Neuronal stem cell (in vitro differentiated cells): ENCODE data around the gene GFPT2.
A peak's percentile ranks its signal among the peaks of the same experiment; 100 is the strongest.

Experiments
- DNase-seq: peaks from one replicate; pipeline ENCODE4 v3.0.0-alpha.2; 2013; ENCODE audit warnings: low spot score
- H2AFZ ChIP-seq: one replicate; pipeline ENCODE4 v1.6.1; 2013; ENCODE audit warnings: mild to moderate bottlenecking, low read length, inconsistent platforms
- H2AK5ac ChIP-seq: 2 replicates; pipeline ENCODE4 v1.6.1; 2013; ENCODE audit warnings: low read depth, mild to moderate bottlenecking, inconsistent platforms, low read length, moderate library complexity, mixed read lengths
- H2BK120ac ChIP-seq: 2 replicates; pipeline ENCODE4 v1.6.1; 2013; ENCODE audit warnings: low read depth, mild to moderate bottlenecking, inconsistent platforms, low read length, moderate library complexity, mixed read lengths
- H2BK12ac ChIP-seq: one replicate; pipeline ENCODE4 v1.6.1; 2013; ENCODE audit warnings: low read length, inconsistent platforms
- H2BK15ac ChIP-seq: 2 replicates; pipeline ENCODE4 v1.6.1; 2013; ENCODE audit warnings: mild to moderate bottlenecking, low read length, inconsistent platforms, mixed read lengths
- H2BK5ac ChIP-seq: one replicate; pipeline ENCODE4 v1.6.1; 2013; ENCODE audit warnings: inconsistent platforms, mild to moderate bottlenecking, low read length, moderate library complexity
- H3K14ac ChIP-seq: one replicate; pipeline ENCODE4 v1.6.1; 2013; ENCODE audit warnings: low read length, inconsistent platforms
- H3K18ac ChIP-seq: 2 replicates; pipeline ENCODE4 v1.6.1; 2013; ENCODE audit warnings: low read length, inconsistent platforms
- H3K23ac ChIP-seq: 2 replicates; pipeline ENCODE4 v1.6.1; 2013; ENCODE audit warnings: low read depth, mild to moderate bottlenecking, mixed read lengths, low read length, inconsistent platforms; ENCODE audit not compliant: poor library complexity
- H3K27ac ChIP-seq: replicated peaks from 3 replicates; pipeline ENCODE4 v1.5.1; 2013; ENCODE audit warnings: low read length, inconsistent platforms
- H3K27me3 ChIP-seq, 3 experiments: 2 replicates each; pipeline ENCODE4 v1.6.1; 2013; ENCODE audit warnings: low read length in 3 of 3, mild to moderate bottlenecking in 2 of 3, inconsistent platforms in 1 of 3, low read depth in 1 of 3, mixed read lengths in 1 of 3, moderate library complexity in 1 of 3; ENCODE audit not compliant: control insufficient read depth in 3 of 3, insufficient read depth in 3 of 3
- H3K36me3 ChIP-seq, 2 donors: replicated peaks in 1 of 2; 2 replicates each; pipeline ENCODE4 v1.6.1; 2013; ENCODE audit warnings: low read length in 2 of 2; ENCODE audit not compliant: control insufficient read depth in 2 of 2, insufficient read depth in 2 of 2
- H3K4ac ChIP-seq: 2 replicates; pipeline ENCODE4 v1.6.1; 2013; ENCODE audit warnings: inconsistent platforms, mild to moderate bottlenecking, low read length, moderate library complexity
- H3K4me1 ChIP-seq, 2 donors: 1 replicate in 1 of 2; 2 replicates in 1 of 2; pipeline ENCODE4 v1.6.1; 2013; ENCODE audit warnings: low read length in 2 of 2, low read depth in 1 of 2; ENCODE audit not compliant: control insufficient read depth in 2 of 2, insufficient read depth in 1 of 2
- H3K4me2 ChIP-seq: one replicate; pipeline ENCODE4 v1.6.1; 2013; ENCODE audit warnings: mild to moderate bottlenecking, low read length, inconsistent platforms; ENCODE audit not compliant: insufficient read depth, poor library complexity, severe bottlenecking
- H3K4me3 ChIP-seq, 2 donors: 2 replicates each; pipeline ENCODE4 v1.5.1; 2013; ENCODE audit warnings: low read length in 2 of 2, mild to moderate bottlenecking in 2 of 2, inconsistent platforms in 1 of 2, moderate library complexity in 1 of 2
- H3K79me1 ChIP-seq: one replicate; pipeline ENCODE4 v1.6.1; 2013; ENCODE audit warnings: low read depth, mild to moderate bottlenecking, inconsistent platforms, low read length, moderate library complexity
- H3K9ac ChIP-seq: one replicate; pipeline ENCODE4 v1.6.1; 2013; ENCODE audit warnings: mild to moderate bottlenecking, low read depth, low read length, inconsistent platforms; ENCODE audit not compliant: poor library complexity
- H3K9me3 ChIP-seq, 2 donors: replicated peaks in 1 of 2; 2 replicates each; pipeline versions ENCODE3 to v1.6.1; 2013; ENCODE audit warnings: low read length in 2 of 2, mild to moderate bottlenecking in 2 of 2, inconsistent platforms in 1 of 2, low read depth in 1 of 2, mixed read lengths in 1 of 2, moderate library complexity in 1 of 2; ENCODE audit not compliant: control insufficient read depth in 2 of 2, insufficient read depth in 1 of 2
- H4K8ac ChIP-seq: one replicate; pipeline ENCODE4 v1.6.1; 2013; ENCODE audit warnings: low read depth, mild to moderate bottlenecking, inconsistent platforms, low read length, moderate library complexity
- H4K91ac ChIP-seq: one replicate; pipeline ENCODE4 v1.6.1; 2013; ENCODE audit warnings: low read length, low read depth, mild to moderate bottlenecking, inconsistent platforms; ENCODE audit not compliant: poor library complexity
- WGBS, 2 donors: extraction: QIAGEN DNeasy Blood & Tissue Kit; methylation state at CpG; one replicate each; pipeline ENCODE4 v1.1.7; 2013; ENCODE audit warnings: missing lambda C conversion rate in 2 of 2, mixed read lengths in 1 of 2; ENCODE audit not compliant: insufficient read length in 2 of 2, insufficient replicate concordance in 1 of 2; ENCODE audit errors: extremely low coverage in 2 of 2; 5-methylcytosine and 5-hydroxymethylcytosine counted together

Gene GFPT2

GRCh38 chr5:180294913-180295555, 58.1 kb downstream of the GFPT2 start:
- Histone ChIP-seq H3K27me3 (peaks cover 0 to 2% (median 0%) of the 10 kb centered on the region in 3 experiments), H3K18ac (no peak overlapping the region), H3K4me1 (peaks cover 0 to 11% of the 10 kb centered on the region in 2 donors), H2AFZ (no peak overlapping the region), H3K4ac (no peak overlapping the region), H3K4me2 (no peak overlapping the region), H3K9me3 (peaks cover 0 to 8% of the 10 kb centered on the region in 2 donors), H2BK15ac (no peak overlapping the region), H2BK5ac (no peak overlapping the region), H4K91ac (no peak overlapping the region), H3K4me3 (peak overlapping the region in 1 of 2 donors; percentile 36), H3K27ac (no peak overlapping the region), H3K9ac (no peak overlapping the region), H2BK120ac (no peak overlapping the region), H3K23ac (no peak overlapping the region), H3K36me3 (peaks cover 7 to 13% of the 10 kb centered on the region in 2 donors), H2BK12ac (no peak overlapping the region), H2AK5ac (peak overlapping the region; percentile 14), H3K14ac (no peak overlapping the region), H4K8ac (no peak overlapping the region), H3K79me1 (peaks cover 12% of the 10 kb centered on the region)
- WGBS, 2 donors, result no CpG with 5 or more reads among the region's 10 CpGs
- DNase-seq, result no peak

- Histone ChIP-seq H3K9ac (peak overlapping the region; percentile 63), H3K79me1 (peaks cover 13% of the 10 kb centered on the region), H2AK5ac (no peak overlapping the region), H3K4me2 (no peak overlapping the region), H2BK15ac (no peak overlapping the region), H3K36me3 (peaks cover 7 to 13% of the 10 kb centered on the region in 2 donors), H2BK5ac (no peak overlapping the region), H3K9me3 (peaks cover 0 to 6% of the 10 kb centered on the region in 2 donors), H3K14ac (no peak overlapping the region), H3K18ac (no peak overlapping the region), H2BK12ac (no peak overlapping the region), H4K91ac (no peak overlapping the region), H3K4ac (no peak overlapping the region), H3K4me1 (peaks cover 0 to 11% of the 10 kb centered on the region in 2 donors), H3K4me3 (no peak overlapping the region), H3K27ac (no peak overlapping the region), H2AFZ (no peak overlapping the region), H2BK120ac (no peak overlapping the region), H3K27me3 (peaks cover 0 to 2% (median 0%) of the 10 kb centered on the region in 3 experiments), H4K8ac (no peak overlapping the region), H3K23ac (no peak overlapping the region)
- DNase-seq, result no peak
- no CpG with 5 or more reads among the region's 7 CpGs for WGBS, 2 donors
These were observed 58.7 kb downstream of the GFPT2 start for GRCh38 chr5:180294411-180294810.

DNA sequence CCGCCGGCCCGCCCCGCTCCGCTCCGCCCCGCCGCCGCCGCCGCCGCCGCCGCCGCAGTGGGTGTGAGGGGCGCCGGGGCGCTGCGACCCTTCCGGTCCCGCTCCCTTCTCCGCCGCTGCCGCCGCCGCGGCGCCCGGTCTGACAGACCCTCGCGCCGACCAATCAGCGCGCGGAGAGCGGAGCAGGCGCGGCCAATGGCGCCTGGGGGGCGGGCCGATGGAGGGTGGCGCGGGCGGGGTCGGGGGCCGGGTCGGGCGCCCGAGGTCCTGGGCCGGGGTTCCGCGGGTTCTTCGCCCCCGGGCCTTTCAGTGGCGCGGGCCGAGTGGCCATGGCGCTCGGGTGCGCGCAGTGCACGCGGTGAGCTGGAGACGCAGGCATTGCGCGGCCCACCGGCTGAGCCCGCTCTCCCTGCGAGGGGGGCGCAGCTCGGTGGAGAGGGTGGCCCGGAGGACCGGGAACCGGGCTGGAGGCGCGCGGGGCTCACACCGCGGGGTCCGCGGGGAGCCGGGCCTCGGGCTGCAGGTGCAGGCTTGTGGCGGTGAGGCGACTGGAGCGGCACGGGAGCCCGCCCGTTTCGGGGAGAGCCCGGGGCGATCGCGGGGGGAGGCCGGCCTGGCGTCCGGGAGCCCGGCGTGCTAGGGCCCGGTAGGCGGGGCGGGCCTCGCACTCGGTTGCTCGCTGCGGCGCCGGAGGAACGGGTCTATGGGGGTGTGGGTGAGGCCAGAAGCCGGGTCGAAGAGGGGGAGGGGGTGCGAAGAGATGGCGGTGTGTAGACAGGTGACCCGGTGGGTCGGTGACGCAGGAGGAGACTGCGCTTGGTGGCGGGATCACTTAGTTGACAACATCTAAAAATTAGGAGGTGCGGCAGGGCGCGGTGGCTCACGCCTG, 60.9 kb downstream of the GFPT2 start, which contains the start of gene MAPK9:
MAPK9 (minus strand) TSS at position 141 of the 889 bp plus-strand sequence. CDS start 11,522 bp downstream, outside the sequence.
- no peak within 1 kb of the TSS for H2BK15ac ChIP-seq
- H3K4me1 ChIP-seq, result peaks cover 0 to 11% of the 10 kb centered on the region in 2 donors
- peak within 1 kb of the TSS; percentile 96 for H3K14ac ChIP-seq
- H3K4ac ChIP-seq, result peak within 1 kb of the TSS; percentile 43
- H3K79me1 ChIP-seq, result peaks cover 13% of the 10 kb centered on the region
- no peak within 1 kb of the TSS for H2BK120ac ChIP-seq
- no CpG with 5 or more reads among the region's 122 CpGs for WGBS, 2 donors
- H2BK5ac ChIP-seq, result peak within 1 kb of the TSS; percentile 97
- peak within 1 kb of the TSS; percentile 99 for H3K18ac ChIP-seq
- peak within 1 kb of the TSS; percentile 88 to 89 for H3K4me3 ChIP-seq
- no peak within 1 kb of the TSS for H4K91ac ChIP-seq
- peaks cover 0 to 2% (median 0%) of the 10 kb centered on the region in 3 experiments for H3K27me3 ChIP-seq
- H3K9ac ChIP-seq, result peak within 1 kb of the TSS; percentile 97
- peak within 1 kb of the TSS; percentile 99 for H2AFZ ChIP-seq
- peak within 1 kb of the TSS; percentile 77 for H4K8ac ChIP-seq
- H3K9me3 ChIP-seq, result peaks cover 5 to 10% of the 10 kb centered on the region in 2 donors
- DNase-seq, result peak; percentile 87
- no peak within 1 kb of the TSS for H2BK12ac ChIP-seq
- peak within 1 kb of the TSS; percentile 83 for H3K27ac ChIP-seq
- peak within 1 kb of the TSS; percentile 98 for H2AK5ac ChIP-seq
- H3K36me3 ChIP-seq, result peaks cover 7 to 27% of the 10 kb centered on the region in 2 donors
- H3K4me2 ChIP-seq, result peak within 1 kb of the TSS; percentile 99
- H3K23ac ChIP-seq, result peak within 1 kb of the TSS; percentile 95
